GM19351 (cell line): Measurements from ENCODE around the gene DDX41.
"Not testable (repeated sequence)": the region's sequence is repeated elsewhere in the genome, so short reads cannot be mapped to it uniquely, and the experiment has no call there.

Experiments
- ATAC-seq: cut with Tn5 transposase; IDR thresholded peaks from one replicate; pipeline ENCODE4 v1.9.1; 2021; ENCODE audit warnings: mild to moderate bottlenecking, moderate library complexity; ENCODE audit not compliant: unreplicated experiment

Gene DDX41

DNA sequence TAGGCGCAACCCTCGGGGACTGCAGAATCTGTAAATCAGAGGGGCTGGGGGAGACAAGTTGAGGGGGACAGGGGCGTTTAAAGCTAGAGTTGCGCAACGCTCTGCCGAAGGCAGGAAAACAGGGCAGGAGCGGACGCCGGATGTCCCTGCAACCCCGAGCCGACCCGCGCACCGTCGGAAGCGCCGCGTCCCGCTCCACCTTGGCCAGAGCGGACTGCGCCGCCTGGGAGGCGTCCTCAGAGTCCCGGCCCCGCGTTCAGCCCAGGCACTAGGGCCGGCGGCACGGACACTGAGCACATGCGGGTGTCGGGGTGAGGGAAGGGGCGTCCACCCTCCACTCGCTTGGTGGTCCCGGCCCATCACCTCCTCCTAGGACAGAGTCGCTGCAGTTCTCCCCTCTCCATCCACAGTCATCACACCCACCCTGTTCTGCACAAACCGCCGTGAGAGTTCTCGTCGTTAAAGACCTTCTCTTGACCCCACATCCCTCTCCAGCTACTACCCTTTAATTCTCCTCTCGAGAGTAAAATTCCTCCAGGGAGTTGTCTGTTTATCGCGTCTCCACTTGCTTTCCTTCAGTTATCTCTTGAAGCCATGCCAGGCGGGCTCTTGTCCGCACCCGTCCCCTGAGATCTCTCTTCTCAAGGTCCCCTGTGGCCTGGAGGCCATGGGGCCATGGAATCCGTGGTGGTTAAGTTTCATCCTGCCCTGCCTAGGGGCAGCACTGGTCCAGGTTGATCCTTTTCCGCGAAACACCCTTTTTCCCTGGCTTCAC is 18.6 kb downstream of the DDX41 start:
- ATAC-seq = no peak

DNA sequence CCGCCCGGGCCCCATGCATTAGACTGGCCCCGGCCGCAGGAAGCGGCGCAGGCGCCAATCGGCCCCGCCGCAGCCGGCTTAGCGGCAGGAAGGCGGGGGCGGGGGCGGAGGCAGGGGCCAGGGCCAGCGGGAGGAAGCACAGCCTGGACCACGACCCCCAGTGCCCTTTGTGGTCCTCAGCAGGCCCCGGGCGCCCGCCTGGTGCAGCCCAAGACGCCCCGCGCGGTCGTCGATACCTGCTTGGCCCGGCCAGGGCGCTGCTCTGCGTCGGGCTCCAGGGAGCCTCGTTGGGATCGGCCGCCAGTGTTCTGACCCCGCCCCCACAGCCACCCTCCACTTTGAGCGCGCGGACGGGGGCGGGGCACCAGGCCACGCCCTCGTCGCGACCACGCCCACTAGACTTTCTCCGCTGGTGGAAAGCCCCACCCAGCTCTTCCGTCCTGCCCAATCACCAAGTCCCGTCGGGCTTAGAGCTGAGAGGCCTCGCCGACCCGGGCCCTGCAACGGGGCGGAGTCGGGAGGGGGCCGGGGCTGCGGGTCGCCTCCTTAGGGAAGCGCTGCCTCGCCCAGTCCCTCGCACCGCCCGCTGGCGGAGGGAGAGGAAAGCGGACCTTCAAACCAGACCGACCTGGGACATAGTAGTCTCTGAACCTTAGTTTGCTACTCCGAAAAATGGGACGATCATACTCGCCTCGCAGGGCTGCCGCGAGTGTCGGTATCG is 19.3 kb downstream of the DDX41 start, which contains the start of gene PDLIM7:
PDLIM7 (minus strand) TSS at position 313 of the 721 bp plus-strand sequence. CDS start 1,092 bp downstream, outside the sequence.
- peak; percentile 70 for ATAC-seq

DNA sequence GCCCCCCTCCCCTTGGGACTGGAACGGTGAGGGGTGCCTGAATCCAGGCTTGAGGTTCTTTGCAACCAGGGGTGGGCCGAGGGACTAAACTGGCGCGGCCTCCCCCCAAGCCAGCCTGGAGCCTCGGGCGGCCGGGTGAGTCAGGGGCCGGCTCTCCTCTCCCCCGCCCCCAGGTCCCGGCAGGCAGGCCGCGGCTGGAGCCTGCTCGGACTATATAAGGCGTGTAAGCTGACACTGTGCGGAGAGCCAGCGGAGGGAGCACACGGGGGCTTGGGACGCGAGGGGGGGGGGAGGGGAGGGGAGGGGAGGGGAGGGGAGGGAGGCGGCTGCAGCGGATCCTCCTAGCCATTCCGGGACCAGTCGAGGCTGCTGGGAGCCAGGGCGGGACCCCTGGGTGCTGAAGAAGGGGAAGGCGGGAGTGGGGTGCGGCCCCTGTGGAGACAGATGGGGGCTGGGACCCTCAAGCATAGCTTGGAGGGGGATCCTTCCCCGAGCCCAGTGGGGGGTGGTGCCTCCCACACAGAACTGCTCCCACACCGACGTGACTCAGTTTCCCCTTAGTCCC is 20.0 kb downstream of the DDX41 start:
- ATAC-seq = peak; percentile 3

- ATAC-seq = no peak
These were observed 20.6 kb downstream of the DDX41 start for GRCh38 chr5:177496070-177496726.

DNA sequence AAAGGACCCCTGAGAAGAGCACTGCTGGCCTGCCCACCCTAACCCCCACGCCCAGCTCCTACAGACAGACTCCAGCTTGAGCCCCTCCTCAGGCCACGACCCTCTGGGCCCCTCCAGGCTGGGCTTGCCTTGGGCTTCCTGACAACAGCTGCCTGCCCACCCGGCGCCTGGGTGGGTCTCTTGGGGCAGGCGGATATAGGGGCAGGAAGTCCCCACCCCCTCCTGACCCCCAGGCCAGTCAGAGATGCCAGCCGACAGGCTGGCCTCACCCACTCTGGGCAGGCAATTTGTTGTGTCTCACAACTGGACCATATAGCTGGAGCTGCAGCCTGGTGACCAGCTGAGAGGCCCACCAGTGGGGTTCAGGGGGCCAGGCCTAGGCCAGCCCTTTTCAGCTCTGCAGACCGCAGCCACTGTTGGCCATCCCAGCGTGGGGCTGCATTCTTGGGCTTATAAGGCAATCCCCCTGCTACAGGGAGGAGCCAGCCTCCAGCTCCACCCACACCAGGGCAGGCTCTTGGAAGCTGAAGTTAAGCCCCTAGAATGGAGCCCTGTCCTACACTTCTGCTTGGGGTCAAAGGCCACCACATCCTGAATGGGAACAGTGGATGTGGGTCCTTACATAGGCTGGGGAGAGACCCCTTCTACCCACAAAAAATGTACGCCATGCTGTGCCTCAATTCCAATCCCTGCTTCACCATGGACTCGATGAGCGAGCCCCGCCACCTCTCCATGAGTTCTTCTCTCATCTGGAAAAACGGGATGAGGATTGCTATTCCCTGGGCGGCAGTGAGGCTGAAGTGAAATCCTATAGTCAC is 21.3 kb downstream of the DDX41 start:
- ATAC-seq = no peak

DNA sequence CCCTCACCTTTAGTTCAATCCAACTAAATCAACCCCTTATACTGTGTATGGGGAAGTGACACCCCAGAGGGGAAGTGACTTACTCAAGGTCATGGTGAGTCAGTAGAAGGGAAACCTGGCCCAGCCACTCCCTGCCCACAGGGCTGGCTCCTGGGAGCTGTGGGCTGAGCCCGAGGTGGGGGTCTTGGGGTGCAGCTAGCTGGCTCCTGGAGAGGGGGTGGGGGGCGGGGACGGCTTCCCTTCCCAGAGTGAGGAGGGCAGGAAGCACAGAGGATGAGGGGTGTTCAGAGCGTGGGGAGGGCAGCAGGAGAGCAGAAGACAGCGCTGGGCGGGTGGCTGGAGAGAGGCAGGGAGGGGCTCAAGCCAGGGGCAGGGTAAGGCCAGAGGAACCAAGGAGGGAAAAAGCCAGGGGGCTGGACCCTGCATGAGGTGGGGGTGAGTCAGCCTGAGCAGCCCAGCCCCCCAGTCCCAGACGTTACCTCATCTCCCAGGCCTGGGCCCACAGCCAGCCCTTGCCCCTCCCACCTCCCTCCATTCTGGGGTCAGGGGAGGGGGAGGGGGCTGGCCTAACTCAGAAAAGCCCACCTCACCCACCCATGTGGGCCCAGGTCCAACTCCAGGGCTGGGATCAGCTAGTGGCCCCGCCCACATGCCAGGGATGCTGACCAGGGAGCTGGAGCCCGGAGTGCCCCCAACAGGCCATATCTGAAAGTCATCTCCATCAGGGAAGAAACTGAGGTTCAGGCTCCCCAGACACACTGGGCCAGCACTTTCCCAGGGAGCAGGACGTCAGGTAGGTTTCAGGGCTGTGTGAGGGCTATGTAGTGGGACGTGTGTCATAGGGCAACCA is 22.2 kb downstream of the DDX41 start:
- ATAC-seq = no peak

GRCh38 chr5:177493795-177494345 is 22.9 kb downstream of the DDX41 start:
- ATAC-seq = no peak

DNA sequence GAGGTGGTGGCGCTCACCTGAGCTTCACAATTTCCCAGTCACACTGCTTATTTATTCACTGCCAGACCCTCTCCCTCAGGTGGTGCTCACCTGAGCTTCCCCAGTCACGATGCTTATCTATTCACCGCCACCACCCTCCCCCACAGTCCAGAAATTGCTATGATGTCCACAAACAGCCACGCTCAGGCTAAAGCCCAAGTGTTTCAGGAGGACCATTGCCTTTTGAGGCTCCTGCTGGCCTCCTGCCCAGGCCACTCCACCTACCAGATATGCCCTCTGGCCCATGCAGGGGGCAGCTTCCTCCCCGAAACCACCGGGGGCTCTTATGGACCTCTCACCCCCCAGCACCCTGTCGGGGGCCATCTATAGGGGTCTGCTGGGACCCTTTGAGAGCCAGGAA is 23.9 kb downstream of the DDX41 start:
- no peak for ATAC-seq

DNA sequence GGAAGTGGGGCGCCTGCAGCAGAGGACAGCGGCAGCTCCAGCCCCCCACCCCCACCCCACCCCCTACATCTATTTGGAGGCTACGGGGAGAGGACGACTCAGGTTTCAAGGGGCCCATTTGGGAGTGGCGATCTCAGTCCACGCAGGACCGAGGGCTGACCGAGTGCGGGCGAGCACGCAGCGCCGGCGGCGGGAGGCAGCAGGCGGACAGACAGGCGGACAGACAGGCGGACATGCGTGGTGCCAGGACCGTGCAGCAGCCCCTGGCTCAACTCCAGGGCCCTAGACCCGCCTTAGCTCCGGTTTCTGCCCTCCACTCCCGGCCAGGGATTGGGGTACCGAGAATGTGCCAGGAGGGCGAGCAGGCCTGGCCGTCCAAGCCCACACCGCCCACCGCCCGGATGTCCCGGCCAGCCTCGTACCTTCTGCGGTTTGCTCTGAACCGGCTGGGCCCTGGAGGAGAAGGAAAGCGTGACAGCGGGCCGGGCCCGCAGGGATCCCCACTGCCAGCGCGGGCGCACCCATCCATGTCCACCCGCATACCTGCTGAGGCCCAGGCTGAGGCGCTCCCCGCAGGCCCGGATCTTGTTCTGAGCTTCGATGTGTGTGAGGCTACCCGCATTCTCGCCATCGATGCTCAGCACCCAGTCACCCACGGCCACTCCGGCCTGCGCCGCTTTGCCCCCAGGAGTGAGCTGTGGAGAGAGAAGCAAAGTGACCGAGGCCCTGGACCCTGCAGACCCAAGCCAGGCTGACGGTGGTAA is 24.6 kb downstream of the DDX41 start:
- ATAC-seq = no peak

DNA sequence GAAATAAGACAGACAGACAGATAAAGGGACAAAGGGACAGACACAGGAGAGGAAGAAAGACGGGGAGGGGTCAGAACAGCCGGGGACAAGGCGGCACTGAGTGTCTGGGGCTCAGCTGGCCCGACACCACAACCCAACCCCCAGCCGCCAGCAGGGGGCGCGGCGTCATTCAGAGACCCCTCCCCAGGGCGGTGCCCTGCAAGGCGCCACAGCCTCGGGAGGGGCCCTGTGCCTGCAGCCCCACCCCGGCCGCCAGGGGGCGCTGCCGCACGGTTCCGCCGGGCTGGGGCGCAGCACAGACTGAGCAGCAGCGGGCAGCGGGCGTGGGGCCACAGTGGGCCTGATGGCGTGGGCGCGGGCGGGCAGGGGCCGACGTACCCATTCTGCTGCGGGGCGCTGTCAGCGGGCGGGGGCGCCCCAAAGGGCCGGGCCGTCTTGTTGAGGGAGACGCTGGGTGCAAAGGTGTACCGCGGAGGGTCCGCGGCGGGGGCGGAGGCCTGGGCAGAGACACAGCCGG is 25.3 kb downstream of the DDX41 start:
- no peak for ATAC-seq

GRCh38 chr5:177490992-177491391 is 25.8 kb downstream of the DDX41 start:
- no peak for ATAC-seq

DNA sequence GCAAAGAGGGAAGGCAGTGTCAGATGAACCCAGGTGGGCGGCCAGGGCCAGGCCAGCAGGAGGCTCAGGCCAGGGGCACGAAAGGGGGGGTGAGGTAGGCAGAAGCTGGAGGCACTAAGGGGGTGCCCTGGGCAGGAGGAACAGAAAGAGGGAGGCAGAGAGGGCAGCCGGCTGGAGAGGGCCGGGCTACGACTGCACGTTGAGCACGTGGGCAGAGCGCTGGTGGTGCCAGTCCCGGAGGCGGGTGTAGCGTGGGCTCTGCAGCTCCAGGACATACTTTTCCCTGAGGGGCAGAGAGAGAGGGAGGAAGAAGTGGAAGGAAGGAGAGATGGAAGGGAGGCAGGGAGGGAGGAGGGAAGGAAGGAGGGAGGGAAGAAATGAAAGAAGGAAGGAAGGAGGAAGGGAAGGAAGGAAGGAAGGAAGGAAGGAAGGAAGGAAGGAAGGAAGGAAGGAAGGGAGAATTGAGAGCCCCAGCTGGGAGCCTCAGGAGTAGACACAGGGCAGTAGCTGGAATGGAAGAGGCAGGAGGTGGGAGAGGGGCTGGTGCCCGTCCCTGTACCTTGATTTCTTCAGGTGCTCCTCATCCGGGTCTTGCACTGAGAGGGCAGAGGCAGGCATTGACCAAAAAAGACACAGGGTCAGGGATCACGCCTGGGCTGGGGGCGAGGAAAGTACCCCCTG is 26.3 kb downstream of the DDX41 start:
- no peak for ATAC-seq

GRCh38 chr5:177489119-177489716 is 27.5 kb downstream of the DDX41 start:
- ATAC-seq = no peak

- no peak for ATAC-seq
These were observed 28.8 kb downstream of the DDX41 start for GRCh38 chr5:177487975-177488374.

DNA sequence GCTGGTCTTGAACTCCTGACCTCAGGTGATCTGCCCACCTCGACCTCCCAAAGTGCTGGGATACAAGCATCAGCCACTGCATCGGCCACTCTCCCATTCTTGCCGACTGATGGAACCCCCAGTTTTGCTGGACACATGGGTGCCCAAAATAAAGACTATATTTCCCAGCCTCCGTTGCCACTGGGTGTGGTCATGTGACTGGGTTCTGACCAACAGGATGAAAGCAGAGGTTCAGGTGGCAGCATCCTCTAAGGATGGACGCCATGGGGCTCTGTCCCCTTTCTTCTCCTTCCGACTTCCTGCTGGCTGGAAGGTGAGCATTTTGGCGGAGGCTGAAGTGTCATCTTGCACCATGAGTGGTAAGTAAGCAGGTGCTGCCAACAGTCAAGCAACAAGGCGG is 29.6 kb downstream of the DDX41 start:
- ATAC-seq = no peak

DNA sequence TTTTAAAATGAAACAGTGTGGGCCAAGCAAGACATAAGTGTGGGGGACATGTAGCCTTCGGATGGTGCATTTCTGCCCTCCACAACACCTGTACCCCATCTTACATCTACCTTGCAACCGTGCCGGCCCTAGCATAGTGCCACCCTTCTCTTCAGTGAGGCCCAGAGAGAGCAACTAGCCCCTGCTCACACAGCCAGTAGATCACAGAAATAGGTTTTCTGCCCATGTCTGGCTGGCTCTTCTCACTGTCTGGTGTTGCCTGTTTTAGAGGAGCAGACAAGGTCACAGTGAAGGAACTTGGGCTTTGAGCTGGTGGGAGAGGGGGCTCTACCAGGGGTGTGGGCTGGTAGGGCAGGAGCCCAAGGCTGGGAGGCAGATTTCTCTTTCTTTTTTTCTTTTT is 30.5 kb downstream of the DDX41 start:
- ATAC-seq = no peak

GRCh38 chr5:177485753-177486152 is 31.0 kb downstream of the DDX41 start:
- ATAC-seq = not testable (repeated sequence)
